Suprapubic skin (tissue), 4 donors: Measurements from ENCODE around the gene PPME1. TPM values are rescaled to one million over a fixed set of nuclear protein-coding genes. Genes with fewer than 3 reads are reported as not detected.

ENCODE experiments used
- DNase-seq, 2 donors: peaks; one replicate each; pipeline ENCODE4 v3.0.0-alpha.2; 2019; ENCODE audit warnings: low spot score in 2 of 2
- H3K27ac ChIP-seq: fragments of 200-600 bp; sonication (generic); one replicate; pipeline ENCODE4 v1.5.1; 2019
- H3K27me3 ChIP-seq: fragments of 200-600 bp; sonication (generic); one replicate; pipeline ENCODE4 v1.5.1; 2019
- H3K36me3 ChIP-seq: fragments of 200-600 bp; sonication (generic); one replicate; pipeline ENCODE4 v1.5.1; 2019
- H3K4me1 ChIP-seq: fragments of 200-600 bp; sonication (generic); one replicate; pipeline ENCODE4 v1.5.1; 2019
- H3K4me3 ChIP-seq: fragments of 200-600 bp; sonication (generic); one replicate; pipeline ENCODE4 v1.5.1; 2019; ENCODE audit warnings: mild to moderate bottlenecking
- H3K9me3 ChIP-seq: fragments of 200-600 bp; sonication (generic); one replicate; pipeline ENCODE4 v1.5.1; 2019
- EP300 ChIP-seq: sonication (generic); formaldehyde crosslinking; IDR thresholded peaks from one replicate; pipeline ENCODE4 v1.6.1; 2017; ENCODE audit warnings: antibody characterized with exemption
- POLR2A ChIP-seq, 2 donors: fragments of 450-650 bp; IDR thresholded peaks; one replicate each; pipeline ENCODE4 v1.6.1; 2017; ENCODE audit warnings: antibody characterized with exemption in 2 of 2, mild to moderate bottlenecking in 2 of 2, moderate library complexity in 2 of 2
- POLR2AphosphoS5 ChIP-seq, 3 donors: sonication (generic); formaldehyde crosslinking; IDR thresholded peaks; one replicate each; pipeline ENCODE4 v1.6.1; 2017; ENCODE audit warnings: antibody characterized with exemption in 3 of 3
- WGBS: methylation state at CpG from one replicate; pipeline ENCODE4 v1.1.5; 2018; 5-methylcytosine and 5-hydroxymethylcytosine counted together
- total RNA-seq, 4 donors: library from RNA; depleted of rRNA; stranded (reverse); fragments of >200 nt; gene quantifications; one replicate each; pipeline ENCODE4 v1.1.0, GENCODE V29; 2016
- TF ChIP-seq, protein P1 (sequence below), 2 donors: fragments of 200-600 bp in 1 of 2; fragments of 450-650 bp in 1 of 2; sonication (generic) in 1 of 2; IDR thresholded peaks; one replicate each; pipeline ENCODE4 v1.5.1; 2016 to 2019; ENCODE audit warnings: antibody characterized with exemption in 2 of 2, mild to moderate bottlenecking in 1 of 2, moderate library complexity in 1 of 2

PPME1 gene
- total RNA-seq, 4 donors from 2014 or later, result 31.3 to 47.1 (median 40.6) TPM

GRCh38 chr11:74144592-74144991 is 26.5 kb upstream of the PPME1 start:
- peaks cover under 1% of the 10 kb centered on the region for H3K4me1 ChIP-seq
- DNase-seq, result no peak
- no peak overlapping the region for H3K27ac ChIP-seq
- H3K4me3 ChIP-seq, result no peak overlapping the region
- WGBS, result 95% methylated on average over 4 of the region's 4 CpGs
- no peaks in the 10 kb centered on the region for H3K36me3 ChIP-seq
- H3K9me3 ChIP-seq, result no peaks in the 10 kb centered on the region
- no peaks in the 10 kb centered on the region for H3K27me3 ChIP-seq
- TF ChIP-seq POLR2AphosphoS5 (IDR thresholded peaks at IDR 0.05) (no peak), EP300 (no peak), POLR2A (IDR thresholded peaks at IDR 0.05) (no peak)
- TF ChIP-seq, protein P1, sequence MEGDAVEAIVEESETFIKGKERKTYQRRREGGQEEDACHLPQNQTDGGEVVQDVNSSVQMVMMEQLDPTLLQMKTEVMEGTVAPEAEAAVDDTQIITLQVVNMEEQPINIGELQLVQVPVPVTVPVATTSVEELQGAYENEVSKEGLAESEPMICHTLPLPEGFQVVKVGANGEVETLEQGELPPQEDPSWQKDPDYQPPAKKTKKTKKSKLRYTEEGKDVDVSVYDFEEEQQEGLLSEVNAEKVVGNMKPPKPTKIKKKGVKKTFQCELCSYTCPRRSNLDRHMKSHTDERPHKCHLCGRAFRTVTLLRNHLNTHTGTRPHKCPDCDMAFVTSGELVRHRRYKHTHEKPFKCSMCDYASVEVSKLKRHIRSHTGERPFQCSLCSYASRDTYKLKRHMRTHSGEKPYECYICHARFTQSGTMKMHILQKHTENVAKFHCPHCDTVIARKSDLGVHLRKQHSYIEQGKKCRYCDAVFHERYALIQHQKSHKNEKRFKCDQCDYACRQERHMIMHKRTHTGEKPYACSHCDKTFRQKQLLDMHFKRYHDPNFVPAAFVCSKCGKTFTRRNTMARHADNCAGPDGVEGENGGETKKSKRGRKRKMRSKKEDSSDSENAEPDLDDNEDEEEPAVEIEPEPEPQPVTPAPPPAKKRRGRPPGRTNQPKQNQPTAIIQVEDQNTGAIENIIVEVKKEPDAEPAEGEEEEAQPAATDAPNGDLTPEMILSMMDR (IDR thresholded peaks at IDR 0.05), result no peak

GRCh38 chr11:74147199-74147929 is 23.7 kb upstream of the PPME1 start:
- DNase-seq, result no peak
- 88% methylated on average over 5 of the region's 5 CpGs for WGBS

DNA sequence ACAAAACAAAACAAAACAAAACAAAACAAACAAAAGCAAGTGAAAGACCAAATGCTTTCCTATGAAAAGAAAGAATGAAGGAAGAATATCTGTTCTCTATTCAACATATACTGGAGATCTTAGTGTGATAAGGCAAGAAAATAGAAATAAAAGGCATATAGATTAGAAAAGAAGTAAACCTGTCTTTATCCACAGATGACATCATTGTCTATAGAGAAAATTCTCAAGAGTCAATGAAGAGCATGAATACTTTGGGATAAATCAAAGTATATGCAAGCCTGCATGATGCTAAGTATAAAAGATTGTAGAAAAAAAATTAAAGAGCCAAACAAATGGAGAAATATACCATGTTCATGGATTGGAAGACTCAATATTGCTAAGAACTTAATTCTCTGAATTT is 17.9 kb upstream of the PPME1 start:
- Histone ChIP-seq H3K27me3 (no peaks in the 10 kb centered on the region), H3K9me3 (no peaks in the 10 kb centered on the region), H3K4me3 (no peak overlapping the region), H3K4me1 (no peaks in the 10 kb centered on the region), H3K36me3 (peaks cover 4% of the 10 kb centered on the region), H3K27ac (no peak overlapping the region)
- no peak for TF ChIP-seq POLR2AphosphoS5 (IDR thresholded peaks at IDR 0.05)
- TF ChIP-seq, protein P1 (IDR thresholded peaks at IDR 0.05), result no peak
- no peak for TF ChIP-seq EP300
- no peak for TF ChIP-seq POLR2A (IDR thresholded peaks at IDR 0.05)
- no peak for DNase-seq

More at GRCh38 chr11:74147199-74147929, 23.7 kb upstream of the PPME1 start:
- TF ChIP-seq EP300 (no peak), POLR2A (IDR thresholded peaks at IDR 0.05) (no peak), POLR2AphosphoS5 (IDR thresholded peaks at IDR 0.05) (no peak)
- TF ChIP-seq, protein P1 (IDR thresholded peaks at IDR 0.05), result no peak
- H3K4me3 ChIP-seq, result no peak overlapping the region
- no peak overlapping the region for H3K27ac ChIP-seq
- H3K36me3 ChIP-seq, result no peaks in the 10 kb centered on the region
- H3K9me3 ChIP-seq, result no peaks in the 10 kb centered on the region
- H3K4me1 ChIP-seq, result no peaks in the 10 kb centered on the region
- H3K27me3 ChIP-seq, result no peaks in the 10 kb centered on the region

GRCh38 chr11:74154620-74155281 is 16.3 kb upstream of the PPME1 start:
- TF ChIP-seq EP300 (no peak), POLR2A (IDR thresholded peaks at IDR 0.05) (no peak), POLR2AphosphoS5 (IDR thresholded peaks at IDR 0.05) (no peak)
- TF ChIP-seq, protein P1 (IDR thresholded peaks at IDR 0.05), result no peak
- WGBS, result 69% methylated on average over 1 of the region's 1 CpG
- DNase-seq, result no peak
- Histone ChIP-seq H3K4me1 (no peaks in the 10 kb centered on the region), H3K27me3 (no peaks in the 10 kb centered on the region), H3K27ac (no peak overlapping the region), H3K36me3 (peaks cover 10% of the 10 kb centered on the region), H3K4me3 (no peak overlapping the region), H3K9me3 (no peaks in the 10 kb centered on the region)

- TF ChIP-seq POLR2AphosphoS5 (IDR thresholded peaks at IDR 0.05), result no peak
- TF ChIP-seq, protein P1 (IDR thresholded peaks at IDR 0.05), result no peak
- TF ChIP-seq EP300, result no peak
- no peak for TF ChIP-seq POLR2A (IDR thresholded peaks at IDR 0.05)
- Histone ChIP-seq H3K27ac (no peak overlapping the region), H3K4me1 (no peaks in the 10 kb centered on the region), H3K4me3 (no peak overlapping the region), H3K9me3 (no peaks in the 10 kb centered on the region), H3K36me3 (peaks cover 10% of the 10 kb centered on the region), H3K27me3 (no peaks in the 10 kb centered on the region)
- WGBS, result 44% methylated on average over 1 of the region's 1 CpG
- no peak for DNase-seq
These were observed 13.9 kb upstream of the PPME1 start for GRCh38 chr11:74157169-74157568.
